Inflammatory macrophage (primary cell): ENCODE data around the gene CD37.

ENCODE experiments used
- DNase-seq, 2 donors: peaks; one replicate each; pipeline ENCODE4 v3.0.0-alpha.2; 2020 to 2022

Gene CD37

DNA sequence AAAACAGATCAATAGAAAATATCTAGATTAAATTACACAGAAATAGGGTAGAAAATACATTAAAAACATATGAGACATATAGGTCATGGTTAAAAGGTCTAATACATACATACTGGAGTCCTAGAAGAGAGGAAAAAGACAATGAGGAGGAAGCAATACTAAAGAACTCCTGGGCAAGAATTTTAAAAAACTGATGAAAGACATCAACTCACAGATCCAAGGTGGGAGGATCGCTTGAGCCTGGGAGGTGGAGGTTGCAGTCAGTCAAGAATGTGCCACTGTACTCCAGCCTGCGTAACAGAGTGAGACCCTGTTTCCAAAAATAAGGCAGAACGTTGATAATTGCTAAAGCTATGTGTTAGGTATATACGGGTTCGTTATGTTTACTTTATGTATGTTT is 47.4 kb downstream of the CD37 start:
- DNase-seq = no peak

DNA sequence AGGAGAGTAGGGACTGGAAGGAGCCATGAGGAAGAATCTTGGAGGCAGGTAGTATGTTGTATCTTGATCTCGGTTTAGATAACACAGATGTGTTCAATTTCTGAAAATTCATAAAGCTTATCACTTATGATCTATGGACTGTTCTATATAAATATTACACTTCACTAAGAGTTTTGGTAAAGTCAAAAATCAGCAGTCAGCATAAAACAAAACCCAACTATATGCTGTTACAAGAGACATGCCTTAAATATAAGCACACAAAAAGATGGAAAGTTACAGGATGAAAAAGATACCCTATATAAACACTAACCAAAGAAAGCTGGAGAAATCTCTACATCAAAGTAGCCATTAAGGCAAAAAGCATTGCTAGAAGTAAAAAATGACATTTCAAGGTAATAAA is 48.4 kb downstream of the CD37 start:
- no peak for DNase-seq

DNA sequence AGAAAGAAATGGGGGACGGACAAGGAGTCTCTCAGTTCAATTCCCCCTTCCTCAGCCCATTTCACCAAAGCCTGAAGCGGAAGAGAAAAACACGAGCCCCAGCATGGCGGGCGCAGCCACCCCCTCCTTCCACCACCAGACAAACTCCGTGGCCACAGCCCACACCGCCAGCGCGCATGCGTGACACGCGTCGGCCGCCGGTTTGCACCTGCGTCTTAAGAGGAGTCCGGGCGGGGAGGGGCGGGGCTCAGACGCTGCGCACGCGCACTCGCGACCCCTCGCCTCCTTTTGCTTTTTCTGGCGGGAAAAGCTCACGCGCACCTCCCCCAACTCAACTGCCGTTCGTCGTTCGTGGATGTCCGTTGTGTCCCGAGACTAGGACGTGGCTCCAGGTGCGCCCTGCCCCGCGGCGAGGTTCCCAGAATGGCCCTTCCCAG is 52.7 kb downstream of the CD37 start, which contains the start of gene KASH5:
TSS of gene KASH5 (plus strand) at position 314 of the 437 bp plus-strand sequence. CDS start 2,635 bp downstream, outside the sequence.
- DNase-seq = peak; percentile 82 to 85

DNA sequence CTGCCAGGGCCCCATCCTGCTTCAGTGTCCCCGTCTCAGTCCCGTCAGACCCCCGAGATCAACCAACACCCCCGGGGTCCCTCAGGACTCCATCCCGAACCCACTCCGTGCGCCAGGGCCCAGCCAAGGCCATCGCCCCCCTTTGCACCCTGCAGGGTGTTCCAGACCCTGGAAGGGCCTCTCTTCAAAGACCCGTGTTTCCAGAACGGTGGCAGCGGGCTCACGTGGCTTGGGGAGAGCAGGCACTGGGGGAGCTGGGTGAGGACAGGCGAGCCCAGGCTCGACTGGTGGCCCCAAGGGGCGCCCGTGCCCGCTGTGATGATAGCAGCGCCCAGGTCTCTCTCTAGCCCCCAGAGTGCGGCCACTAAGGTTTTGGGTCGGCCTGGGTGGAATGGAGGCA is 54.2 kb downstream of the CD37 start:
- no peak for DNase-seq
